Panc1 (cell line): Measurements from ENCODE around the gene FOXK2.

Experiments used
- CTCF ChIP-seq: fragments of 450-650 bp; IDR thresholded peaks from 2 replicates; pipeline ENCODE4 v1.5.1; 2017; ENCODE audit warnings: mild to moderate bottlenecking
- POLR2AphosphoS5 ChIP-seq: IDR thresholded peaks from 2 replicates; pipeline ENCODE4 v1.6.1; 2012; ENCODE audit warnings: mild to moderate bottlenecking, low read depth, low read length, moderate library complexity
- SIN3A ChIP-seq: IDR thresholded peaks from 2 replicates; pipeline ENCODE4 v1.6.1; 2012; ENCODE audit warnings: low read depth, mild to moderate bottlenecking, low read length, moderate library complexity, borderline replicate concordance; ENCODE audit not compliant: insufficient read depth
- TF ChIP-seq, protein P1 (sequence below), 2 experiments: IDR thresholded peaks; 2 replicates each; pipeline ENCODE4 v1.6.1; 2011 to 2012; ENCODE audit warnings: low read depth in 2 of 2, control low read depth in 1 of 2, low read length in 1 of 2, mild to moderate bottlenecking in 1 of 2, moderate library complexity in 1 of 2; ENCODE audit not compliant: insufficient read depth in 1 of 2

- TF ChIP-seq POLR2AphosphoS5, result no peak
- no peak for TF ChIP-seq SIN3A
- TF ChIP-seq, protein P1, sequence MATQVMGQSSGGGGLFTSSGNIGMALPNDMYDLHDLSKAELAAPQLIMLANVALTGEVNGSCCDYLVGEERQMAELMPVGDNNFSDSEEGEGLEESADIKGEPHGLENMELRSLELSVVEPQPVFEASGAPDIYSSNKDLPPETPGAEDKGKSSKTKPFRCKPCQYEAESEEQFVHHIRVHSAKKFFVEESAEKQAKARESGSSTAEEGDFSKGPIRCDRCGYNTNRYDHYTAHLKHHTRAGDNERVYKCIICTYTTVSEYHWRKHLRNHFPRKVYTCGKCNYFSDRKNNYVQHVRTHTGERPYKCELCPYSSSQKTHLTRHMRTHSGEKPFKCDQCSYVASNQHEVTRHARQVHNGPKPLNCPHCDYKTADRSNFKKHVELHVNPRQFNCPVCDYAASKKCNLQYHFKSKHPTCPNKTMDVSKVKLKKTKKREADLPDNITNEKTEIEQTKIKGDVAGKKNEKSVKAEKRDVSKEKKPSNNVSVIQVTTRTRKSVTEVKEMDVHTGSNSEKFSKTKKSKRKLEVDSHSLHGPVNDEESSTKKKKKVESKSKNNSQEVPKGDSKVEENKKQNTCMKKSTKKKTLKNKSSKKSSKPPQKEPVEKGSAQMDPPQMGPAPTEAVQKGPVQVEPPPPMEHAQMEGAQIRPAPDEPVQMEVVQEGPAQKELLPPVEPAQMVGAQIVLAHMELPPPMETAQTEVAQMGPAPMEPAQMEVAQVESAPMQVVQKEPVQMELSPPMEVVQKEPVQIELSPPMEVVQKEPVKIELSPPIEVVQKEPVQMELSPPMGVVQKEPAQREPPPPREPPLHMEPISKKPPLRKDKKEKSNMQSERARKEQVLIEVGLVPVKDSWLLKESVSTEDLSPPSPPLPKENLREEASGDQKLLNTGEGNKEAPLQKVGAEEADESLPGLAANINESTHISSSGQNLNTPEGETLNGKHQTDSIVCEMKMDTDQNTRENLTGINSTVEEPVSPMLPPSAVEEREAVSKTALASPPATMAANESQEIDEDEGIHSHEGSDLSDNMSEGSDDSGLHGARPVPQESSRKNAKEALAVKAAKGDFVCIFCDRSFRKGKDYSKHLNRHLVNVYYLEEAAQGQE (IDR thresholded peaks at IDR 0.05; ENCODE audit: insufficient read depth in 1 of 2, low read depth in 2 of 2, low read length in 1 of 2), result no peak
- no peak for TF ChIP-seq CTCF
Observed at GRCh38 chr17:82649501-82650261, 130.1 kb downstream of the FOXK2 start.
